Fibroblast of gingiva (primary cell): ENCODE measurements around the gene FGD4.
A peak's percentile ranks its signal among the peaks of the same experiment; 100 is the strongest.
"Not testable (repeated sequence)": the region's sequence is repeated elsewhere in the genome, so short reads cannot be mapped to it uniquely, and the experiment has no call there.

Source experiments
- DNase-seq: peaks from one replicate; pipeline ENCODE4 v3.0.0-alpha.2; 2011; ENCODE audit warnings: low read depth

The FGD4 gene

GRCh38 chr12:32494656-32495055 is 95.3 kb downstream of the FGD4 start:
- no peak for DNase-seq

DNA sequence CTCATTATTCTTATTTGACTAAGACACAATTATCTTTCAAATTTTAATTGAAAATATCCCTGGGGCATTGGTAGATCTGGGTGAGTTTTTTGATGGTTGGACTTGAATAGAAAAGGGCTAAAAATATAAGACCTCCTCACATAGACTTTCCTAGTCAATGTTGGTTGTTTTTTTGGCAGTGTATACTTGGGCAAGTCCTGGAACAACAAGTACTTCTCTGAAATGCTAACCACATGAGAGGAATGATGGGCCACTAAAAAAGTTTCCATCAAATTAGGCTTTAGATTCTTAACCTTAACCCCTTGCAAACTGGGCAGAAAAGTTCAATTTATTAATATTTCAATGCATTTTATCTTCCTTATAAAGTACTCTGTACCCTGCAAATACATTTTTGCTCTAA is 97.6 kb downstream of the FGD4 start:
- peak; percentile 18 for DNase-seq

DNA sequence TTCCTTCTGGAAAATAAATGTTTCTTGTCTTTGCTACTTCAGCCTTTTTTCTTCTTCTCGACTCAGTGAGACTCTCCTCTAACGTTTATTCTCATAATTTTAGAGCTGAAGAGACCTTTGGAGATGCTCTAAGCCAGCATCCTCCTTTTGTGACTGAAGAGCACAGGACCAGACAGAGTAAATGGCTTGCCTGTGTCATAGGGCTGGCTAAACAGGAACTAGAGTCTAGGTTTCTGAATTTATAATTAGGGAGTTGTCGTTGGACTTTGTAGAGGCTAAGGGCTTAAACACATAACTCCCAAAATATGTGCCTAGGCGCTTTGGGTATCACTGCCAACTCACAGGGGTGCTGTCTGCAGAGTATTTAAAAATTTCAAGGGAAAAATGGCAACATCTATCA is 98.5 kb downstream of the FGD4 start:
- DNase-seq, result no peak

- no peak for DNase-seq
Measured at GRCh38 chr12:32499048-32499447, 99.7 kb downstream of the FGD4 start.

GRCh38 chr12:32501835-32502333 is 102.5 kb downstream of the FGD4 start:
- peak; percentile 83 for DNase-seq

DNA sequence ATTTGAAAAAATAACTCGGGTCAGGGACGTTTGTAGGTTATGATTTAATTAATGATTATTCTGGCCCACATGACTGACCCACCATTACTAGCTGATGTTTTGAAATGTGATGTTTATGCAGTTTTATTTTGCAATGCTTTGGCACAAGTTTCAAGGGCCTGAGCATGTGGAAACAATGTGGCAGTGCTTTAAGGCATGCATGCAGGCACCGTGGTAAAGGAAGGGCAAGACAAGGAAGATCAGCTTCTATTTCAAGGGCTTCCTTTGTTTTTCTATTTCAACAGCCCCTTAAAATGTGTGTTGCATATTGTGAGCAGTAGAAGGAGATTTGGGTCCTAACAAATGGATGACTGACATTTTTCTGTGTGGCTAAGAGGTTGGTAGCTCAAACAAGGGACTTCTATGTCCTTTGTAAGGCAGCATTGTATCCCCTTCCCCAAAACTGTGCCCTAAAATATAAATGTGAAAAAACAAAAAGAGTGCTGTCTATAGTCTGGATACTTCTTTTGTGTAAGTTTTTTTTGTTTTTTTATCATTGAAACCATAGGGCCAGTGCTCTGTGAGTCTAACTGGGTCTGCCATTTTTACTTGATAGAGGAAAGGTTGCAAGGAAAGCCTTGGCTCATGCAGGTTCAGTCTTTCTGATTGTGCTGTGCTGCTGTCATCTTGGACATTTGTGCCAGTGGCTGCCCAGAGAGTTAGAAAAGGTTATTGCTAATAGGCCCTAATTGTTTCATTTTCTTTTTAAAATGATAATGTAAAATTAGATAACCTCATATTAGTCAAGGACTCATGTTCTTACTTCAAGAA is 103.5 kb downstream of the FGD4 start:
- DNase-seq, result peak; percentile 97

GRCh38 chr12:32503730-32504129 is 104.4 kb downstream of the FGD4 start:
- no peak for DNase-seq

- no peak for DNase-seq
Measured at GRCh38 chr12:32504591-32504990, 105.2 kb downstream of the FGD4 start.

GRCh38 chr12:32505067-32505945 is 105.9 kb downstream of the FGD4 start:
- DNase-seq, result no peak

- DNase-seq, result not testable (repeated sequence)
Measured at GRCh38 chr12:32507096-32507941, 108.0 kb downstream of the FGD4 start.

DNA sequence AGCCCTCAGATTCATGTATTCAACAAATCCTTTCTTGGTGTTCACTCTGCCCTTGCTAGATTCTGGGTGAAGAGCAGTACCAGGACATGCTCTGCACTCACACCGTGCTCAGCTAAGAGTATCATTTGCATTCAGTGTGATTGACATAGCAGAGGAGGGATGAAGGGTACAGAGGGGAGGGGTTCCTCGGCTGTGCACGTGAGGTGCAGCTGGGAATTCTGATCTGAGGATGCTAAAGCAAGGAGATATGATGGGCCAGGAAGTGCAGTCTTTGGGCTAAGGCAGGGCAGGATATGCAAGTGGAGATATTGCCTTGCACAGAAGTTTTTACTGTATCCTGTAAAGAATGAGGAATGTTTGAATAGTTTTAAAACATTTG is 108.6 kb downstream of the FGD4 start:
- DNase-seq, result no peak

- no peak for DNase-seq
Measured at GRCh38 chr12:32508626-32509025, 109.3 kb downstream of the FGD4 start.

DNA sequence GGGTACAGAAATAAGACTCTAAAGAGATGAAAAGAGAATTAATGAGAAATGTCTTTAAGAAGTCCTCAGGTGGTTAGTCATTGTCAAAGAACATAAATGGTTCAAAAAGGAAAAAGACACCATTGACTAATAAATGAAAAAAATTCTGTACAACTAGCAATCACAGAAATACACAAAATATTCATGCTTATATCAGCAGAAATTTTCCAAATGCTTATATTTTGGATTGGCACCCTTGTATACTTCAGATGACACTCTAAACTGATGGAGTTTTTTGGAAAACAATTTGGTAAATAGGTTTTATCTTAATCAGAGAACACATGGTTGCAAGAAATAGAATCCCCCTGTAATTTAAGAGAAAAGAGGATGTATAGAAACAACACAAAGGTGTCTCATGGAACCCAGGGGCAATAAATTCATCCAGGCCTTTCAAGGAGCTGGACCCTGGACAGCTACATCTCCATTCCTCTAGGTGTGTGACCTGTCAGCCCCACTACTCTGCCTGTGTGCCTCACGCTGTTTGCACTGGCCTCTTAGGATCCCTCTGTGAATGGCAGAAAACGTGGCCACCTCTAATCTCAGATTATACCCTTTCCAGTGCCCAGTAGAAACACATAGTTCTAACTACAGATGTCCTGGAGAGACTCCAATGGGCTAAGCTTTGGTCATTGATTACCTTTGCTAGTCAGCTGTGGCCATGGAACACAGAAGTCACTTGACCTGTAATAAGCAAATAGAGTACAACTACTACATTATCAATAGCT is 110.2 kb downstream of the FGD4 start:
- DNase-seq, result no peak

DNA sequence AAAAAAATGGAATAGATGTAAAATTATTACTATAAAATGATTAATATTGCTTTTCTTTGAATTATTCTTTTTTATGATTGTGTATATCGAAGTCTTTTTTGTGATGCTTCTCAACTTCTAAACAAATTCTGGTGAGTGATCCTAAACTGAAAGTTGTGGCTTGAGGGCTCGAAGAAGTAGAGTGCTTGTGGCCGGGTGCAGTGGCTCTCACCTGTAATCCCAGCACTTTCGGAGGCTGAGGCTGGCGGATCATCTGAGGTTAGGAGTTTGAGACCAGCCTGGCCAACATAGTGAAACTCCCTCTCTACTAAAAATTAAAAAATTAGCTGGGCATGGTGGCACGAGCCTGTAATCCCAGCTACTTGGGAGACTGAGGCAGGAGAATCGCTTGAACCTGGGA is 112.6 kb downstream of the FGD4 start:
- not testable (repeated sequence) for DNase-seq

DNA sequence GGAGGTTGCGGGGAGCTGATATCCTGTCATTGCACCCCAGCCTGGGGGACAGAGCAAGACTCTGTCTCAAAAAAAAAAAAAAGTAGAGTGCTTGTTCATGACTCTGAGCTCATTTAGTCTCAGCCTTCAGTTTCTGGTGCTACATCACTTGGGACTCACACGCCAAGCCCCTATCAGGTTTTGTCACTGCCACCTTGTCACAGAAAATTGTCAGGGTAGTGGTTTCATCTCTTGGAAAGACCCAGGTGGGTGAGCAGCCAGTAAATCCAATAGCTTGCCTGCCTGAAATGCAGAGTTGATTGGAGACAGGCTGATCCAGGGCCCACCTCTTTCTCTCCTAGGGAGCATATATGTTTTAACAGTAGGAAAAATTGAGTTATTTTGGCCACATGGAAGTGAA is 113.0 kb downstream of the FGD4 start:
- no peak for DNase-seq

DNA sequence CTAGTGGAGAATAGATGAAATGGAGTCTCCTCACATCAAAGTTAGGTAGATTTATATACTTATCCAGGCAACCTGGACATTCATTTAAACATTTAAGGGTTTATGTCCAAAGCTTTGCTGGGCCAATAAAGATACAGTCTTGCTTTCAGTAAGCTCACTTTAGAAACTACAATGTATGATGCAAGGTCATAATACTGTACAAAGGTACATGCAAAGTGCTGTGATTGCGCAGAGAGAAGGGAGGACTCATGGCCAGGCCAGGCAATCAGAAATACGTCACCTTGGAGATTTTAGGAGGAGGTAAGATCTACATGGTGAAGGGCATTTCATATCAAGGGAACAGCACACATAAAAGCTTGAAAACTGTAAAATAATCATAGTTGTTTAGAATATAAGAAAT is 113.6 kb downstream of the FGD4 start:
- no peak for DNase-seq

GRCh38 chr12:32515137-32515873 is 115.9 kb downstream of the FGD4 start:
- DNase-seq, result no peak

- no peak for DNase-seq
Measured at GRCh38 chr12:32516230-32516629, 116.9 kb downstream of the FGD4 start.

DNA sequence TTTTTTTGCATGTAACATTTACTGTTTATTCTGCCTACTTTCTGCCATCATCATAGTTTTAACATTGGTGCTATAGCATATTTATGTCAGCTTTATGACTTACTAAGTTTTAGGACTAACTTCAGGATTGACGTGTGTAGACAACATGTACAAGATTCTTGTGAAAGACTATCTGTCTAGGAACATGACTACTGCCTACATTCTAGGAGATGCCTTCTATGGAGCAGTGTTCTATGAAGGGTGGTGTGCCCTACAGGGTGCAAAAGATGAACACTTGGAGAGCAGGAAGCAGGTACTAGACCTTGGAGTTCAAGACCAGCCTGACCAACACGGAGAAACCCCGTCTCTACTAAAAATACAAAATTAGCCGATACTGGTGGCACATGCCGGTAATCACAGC is 118.6 kb downstream of the FGD4 start:
- no peak for DNase-seq

- DNase-seq, result no peak
Measured at GRCh38 chr12:32519047-32519446, 119.7 kb downstream of the FGD4 start.
